Measurements from ENCODE around the gene CNGB1. TPM values are rescaled to one million over a fixed set of nuclear protein-coding genes. Genes with fewer than 3 reads are reported as not detected.

CNGB1 gene
- polyA plus RNA-seq, 1 donor (not counting 4 experiments of a cell fraction or from before 2014, with no cell fraction given): 0.08 TPM

GRCh38 chr16:57912529-57913260 lies 58.2 kb downstream of the CNGB1 start:
- TF ChIP-seq EZH2 (IDR thresholded peaks at IDR 0.05; ENCODE audit: low read length): no peak
- Histone ChIP-seq H3K9me3 (ENCODE audit: control insufficient read depth, low read depth, low read length) (no peaks in the 10 kb centered on the region), H3K9ac (ENCODE audit: control insufficient read depth, extremely low read depth, insufficient read depth, low read length) (no peak overlapping the region), H3K27me3 (ENCODE audit: control insufficient read depth, extremely low read depth, insufficient read depth, low read length) (no peaks in the 10 kb centered on the region), H4K20me1 (ENCODE audit: control insufficient read depth, extremely low read depth, insufficient read depth, low read length) (no peaks in the 10 kb centered on the region), H3K4me3 (ENCODE audit: control insufficient read depth in 2 of 3, extremely low read depth in 1 of 3, insufficient read depth in 2 of 3, low read depth in 1 of 3, low read length in 3 of 3) (no peak overlapping the region), H3K27ac (ENCODE audit: control insufficient read depth, insufficient read depth, low read length) (no peak overlapping the region), H3K4me1 (ENCODE audit: control insufficient read depth, extremely low read depth, insufficient read depth, low read length) (peaks cover 21% of the 10 kb centered on the region), H3K4me2 (ENCODE audit: control insufficient read depth, extremely low read depth, insufficient read depth, low read depth, low read length) (no peak overlapping the region), H3K9me1 (ENCODE audit: control insufficient read depth, extremely low read depth, insufficient read depth, low read length) (no peaks in the 10 kb centered on the region), H3K36me3 (ENCODE audit: control insufficient read depth in 2 of 2, extremely low read depth in 1 of 2, insufficient read depth in 2 of 2, low read length in 2 of 2) (no peaks in the 10 kb centered on the region), H2AFZ (ENCODE audit: control insufficient read depth, low read length) (no peak overlapping the region), H3K79me2 (ENCODE audit: control insufficient read depth, insufficient read depth, low read length) (no peaks in the 10 kb centered on the region)
- DNase-seq (ENCODE audit: low read depth, low spot score) (no peak), FAIRE-seq (no peak)
- dilution Hi-C loops (cut with MboI; ENCODE audit: extremely low pct_ligation_motif_present, low sequenced_read_pairs): no loop called here

DNA sequence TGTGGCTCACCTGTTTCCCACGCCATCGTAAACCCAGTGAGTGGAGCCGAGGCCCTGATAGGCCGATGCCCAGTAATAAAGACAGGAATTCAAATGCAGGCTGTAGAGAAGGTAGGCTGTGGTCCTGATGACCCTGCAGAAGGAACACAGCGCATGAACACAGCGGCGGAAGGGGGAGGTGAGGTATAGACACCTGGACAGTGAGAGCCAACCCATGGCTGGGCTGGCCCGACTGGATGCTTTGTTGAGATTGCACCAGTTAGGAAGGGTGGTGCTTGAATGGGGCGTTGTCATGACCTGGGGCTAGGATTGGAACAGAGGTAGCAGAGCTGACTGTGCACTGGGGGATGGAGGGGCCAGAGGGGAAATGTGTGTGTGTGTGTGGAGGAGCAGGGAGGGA lies 59.2 kb downstream of the CNGB1 start:
- Histone ChIP-seq H2AFZ (ENCODE audit: control insufficient read depth, low read length) (no peak overlapping the region), H3K9me3 (ENCODE audit: control insufficient read depth, low read depth, low read length) (no peaks in the 10 kb centered on the region), H4K20me1 (ENCODE audit: control insufficient read depth, extremely low read depth, insufficient read depth, low read length) (no peaks in the 10 kb centered on the region), H3K27me3 (ENCODE audit: control insufficient read depth, extremely low read depth, insufficient read depth, low read length) (no peaks in the 10 kb centered on the region), H3K9me1 (ENCODE audit: control insufficient read depth, extremely low read depth, insufficient read depth, low read length) (no peaks in the 10 kb centered on the region), H3K79me2 (ENCODE audit: control insufficient read depth, insufficient read depth, low read length) (no peaks in the 10 kb centered on the region), H3K4me1 (ENCODE audit: control insufficient read depth, extremely low read depth, insufficient read depth, low read length) (peaks cover 15% of the 10 kb centered on the region), H3K9ac (ENCODE audit: control insufficient read depth, extremely low read depth, insufficient read depth, low read length) (no peak overlapping the region), H3K4me2 (ENCODE audit: control insufficient read depth, extremely low read depth, insufficient read depth, low read depth, low read length) (no peak overlapping the region), H3K4me3 (ENCODE audit: control insufficient read depth in 2 of 3, extremely low read depth in 1 of 3, insufficient read depth in 2 of 3, low read depth in 1 of 3, low read length in 3 of 3) (no peak overlapping the region), H3K36me3 (ENCODE audit: control insufficient read depth in 2 of 2, extremely low read depth in 1 of 2, insufficient read depth in 2 of 2, low read length in 2 of 2) (no peaks in the 10 kb centered on the region), H3K27ac (ENCODE audit: control insufficient read depth, insufficient read depth, low read length) (no peak overlapping the region)
- dilution Hi-C loops (cut with MboI; ENCODE audit: extremely low pct_ligation_motif_present, low sequenced_read_pairs): no loop called here
- TF ChIP-seq CTCF (optimal IDR thresholded peaks at IDR 0.05 in 1 of 3, IDR thresholded peaks at IDR 0.05 in 1 of 3, conservative IDR thresholded peaks at IDR 0.05 in 1 of 3; ENCODE audit: extremely low read depth in 1 of 3, insufficient read depth in 2 of 3, low read length in 3 of 3) (no peak), EZH2 (IDR thresholded peaks at IDR 0.05; ENCODE audit: low read length) (no peak)
- DNase-seq (ENCODE audit: low read depth, low spot score) (no peak), FAIRE-seq (no peak)

GRCh38 chr16:57910696-57911095 lies 60.2 kb downstream of the CNGB1 start:
- Histone ChIP-seq H2AFZ (ENCODE audit: control insufficient read depth, low read length) (peak overlapping the region; percentile 1), H4K20me1 (ENCODE audit: control insufficient read depth, extremely low read depth, insufficient read depth, low read length) (no peaks in the 10 kb centered on the region), H3K9ac (ENCODE audit: control insufficient read depth, extremely low read depth, insufficient read depth, low read length) (no peak overlapping the region), H3K4me2 (ENCODE audit: control insufficient read depth, extremely low read depth, insufficient read depth, low read depth, low read length) (peak overlapping the region; percentile 10), H3K27me3 (ENCODE audit: control insufficient read depth, extremely low read depth, insufficient read depth, low read length) (no peaks in the 10 kb centered on the region), H3K9me1 (ENCODE audit: control insufficient read depth, extremely low read depth, insufficient read depth, low read length) (no peaks in the 10 kb centered on the region), H3K9me3 (ENCODE audit: control insufficient read depth, low read depth, low read length) (no peaks in the 10 kb centered on the region), H3K79me2 (ENCODE audit: control insufficient read depth, insufficient read depth, low read length) (no peaks in the 10 kb centered on the region), H3K36me3 (ENCODE audit: control insufficient read depth in 2 of 2, extremely low read depth in 1 of 2, insufficient read depth in 2 of 2, low read length in 2 of 2) (no peaks in the 10 kb centered on the region), H3K27ac (ENCODE audit: control insufficient read depth, insufficient read depth, low read length) (no peak overlapping the region), H3K4me1 (ENCODE audit: control insufficient read depth, extremely low read depth, insufficient read depth, low read length) (peaks cover 11% of the 10 kb centered on the region), H3K4me3 (ENCODE audit: control insufficient read depth in 2 of 3, extremely low read depth in 1 of 3, insufficient read depth in 2 of 3, low read depth in 1 of 3, low read length in 3 of 3) (no peak overlapping the region)
- FAIRE-seq: no peak
- DNase-seq (ENCODE audit: low read depth, low spot score): no peak
- dilution Hi-C loops (cut with MboI; ENCODE audit: extremely low pct_ligation_motif_present, low sequenced_read_pairs): no loop called here
- TF ChIP-seq EZH2 (IDR thresholded peaks at IDR 0.05; ENCODE audit: low read length) (no peak), CTCF (optimal IDR thresholded peaks at IDR 0.05 in 1 of 3, IDR thresholded peaks at IDR 0.05 in 1 of 3, conservative IDR thresholded peaks at IDR 0.05 in 1 of 3; ENCODE audit: extremely low read depth in 1 of 3, insufficient read depth in 2 of 3, low read length in 3 of 3) (no peak)

Measured in keratinocyte (primary cell).